DOHH2 (cell line): Measurements from ENCODE around the gene ZNF19.
A peak's percentile ranks its signal among the peaks of the same experiment; 100 is the strongest.

Experiments
- CTCF ChIP-seq: fragments of 200-600 bp; sonication (generic); IDR thresholded peaks from one replicate; pipeline ENCODE4 v1.5.1; 2014; ENCODE audit warnings: antibody characterized with exemption, mild to moderate bottlenecking, low read depth, low read length; ENCODE audit not compliant: poor library complexity, severe bottlenecking
- EZH2phosphoT487 ChIP-seq: fragments of 200-600 bp; sonication (generic); IDR thresholded peaks from 2 replicates; pipeline ENCODE4 v1.6.1; 2017; ENCODE audit warnings: borderline replicate concordance, mild to moderate bottlenecking, antibody characterized with exemption, low read length, moderate library complexity, mixed read lengths

GRCh38 chr16:71537643-71538042, 48.5 kb upstream of the ZNF19 start:
- TF ChIP-seq EZH2phosphoT487 (no peak), CTCF (peak; percentile 67)
